Stimulated activated CD4-positive, alpha-beta T cell treated with anti-CD3 and anti-CD28 coated beads, Interleukin-1b, Interleukin-23, amount 100 ng/mL, for 4 hours (primary cell): Measurements from ENCODE around the gene CTNNB1.

Source experiments
- DNase-seq, 2 donors: peaks; one replicate each; pipeline ENCODE4 v3.0.0-alpha.2; 2020; ENCODE audit warnings: low read depth in 2 of 2

CTNNB1 gene

GRCh38 chr3:41219424-41219823 lies 20.1 kb downstream of the CTNNB1 start:
- no peak for DNase-seq

- DNase-seq = no peak
Observed at GRCh38 chr3:41220906-41221677, 21.8 kb downstream of the CTNNB1 start.

GRCh38 chr3:41222012-41222411 lies 22.7 kb downstream of the CTNNB1 start:
- no peak for DNase-seq

- no peak for DNase-seq
Observed at GRCh38 chr3:41222501-41222900, 23.2 kb downstream of the CTNNB1 start.

GRCh38 chr3:41223078-41223477 lies 23.8 kb downstream of the CTNNB1 start:
- DNase-seq = no peak

- no peak for DNase-seq
Observed at GRCh38 chr3:41223691-41224090, 24.4 kb downstream of the CTNNB1 start.

GRCh38 chr3:41224120-41224806 lies 25.0 kb downstream of the CTNNB1 start:
- no peak for DNase-seq

- DNase-seq = no peak
Observed at GRCh38 chr3:41234823-41235721, 35.8 kb downstream of the CTNNB1 start.

- no peak for DNase-seq
Observed at GRCh38 chr3:41236228-41236627, 36.9 kb downstream of the CTNNB1 start.

GRCh38 chr3:41237907-41238306 lies 38.6 kb downstream of the CTNNB1 start:
- DNase-seq = no peak

- DNase-seq = no peak
Observed at GRCh38 chr3:41239587-41239986, 40.3 kb downstream of the CTNNB1 start.

- no peak for DNase-seq
Observed at GRCh38 chr3:41241161-41241560, 41.9 kb downstream of the CTNNB1 start.

GRCh38 chr3:41241800-41242571 lies 42.7 kb downstream of the CTNNB1 start:
- DNase-seq = no peak

- DNase-seq = no peak
Observed at GRCh38 chr3:41243183-41243582, 43.9 kb downstream of the CTNNB1 start.

- DNase-seq = no peak
Observed at GRCh38 chr3:41244620-41245336, 45.5 kb downstream of the CTNNB1 start.

GRCh38 chr3:41247055-41248004 lies 48.0 kb downstream of the CTNNB1 start:
- no peak for DNase-seq

GRCh38 chr3:41248525-41248924 lies 49.2 kb downstream of the CTNNB1 start:
- no peak for DNase-seq

GRCh38 chr3:41249318-41249717 lies 50.0 kb downstream of the CTNNB1 start:
- DNase-seq = no peak

GRCh38 chr3:41250825-41251224 lies 51.5 kb downstream of the CTNNB1 start:
- DNase-seq = no peak

GRCh38 chr3:41251593-41251992 lies 52.3 kb downstream of the CTNNB1 start:
- no peak for DNase-seq
